Measurements from ENCODE around the gene DMKN. TPM values are rescaled to one million over a fixed set of nuclear protein-coding genes. Genes with fewer than 3 reads are reported as not detected.
A peak's percentile ranks its signal among the peaks of the same experiment; 100 is the strongest.

DMKN gene
- total and polyA plus RNA-seq, 12 donors, result 2.7 to 70.5 (median 19.7) TPM

- no peak for DNase-seq
- WGBS, 4 donors, result 70 to 90% (median 81%) methylated on average over 3 of the region's 3 CpGs
- H3K36me3 ChIP-seq (replicated peaks in 1 of 2), result no peaks in the 10 kb centered on the region
- TF ChIP-seq POLR2A (IDR thresholded peaks at IDR 0.05), result no peak
- TF ChIP-seq CTCF (IDR thresholded peaks at IDR 0.05), result no peak
- H3K27me3 ChIP-seq, result no peaks in the 10 kb centered on the region
- no peaks in the 10 kb centered on the region for H3K9me3 ChIP-seq (replicated peaks in 1 of 3)
- H3K4me3 ChIP-seq, result no peak overlapping the region
- no peak overlapping the region for H3K27ac ChIP-seq
- intact Hi-C loops (cut with DNase I), result no loop called here
- H3K4me1 ChIP-seq (replicated peaks in 1 of 2), result peaks cover 0 to 5% of the 10 kb centered on the region in 2 donors
Observed at GRCh38 chr19:35498220-35498619, 15.2 kb downstream of the DMKN start.

GRCh38 chr19:35497406-35497805, 16.0 kb downstream of the DMKN start:
- DNase-seq, result no peak
- no peaks in the 10 kb centered on the region for H3K36me3 ChIP-seq (replicated peaks in 1 of 2)
- WGBS, 4 donors, result 80 to 87% (median 86%) methylated on average over 12 to 14 of the region's 14 CpGs
- no peaks in the 10 kb centered on the region for H3K9me3 ChIP-seq (replicated peaks in 1 of 3)
- H3K27me3 ChIP-seq, result no peaks in the 10 kb centered on the region
- TF ChIP-seq POLR2A (IDR thresholded peaks at IDR 0.05) (no peak), CTCF (IDR thresholded peaks at IDR 0.05) (no peak)
- no peak overlapping the region for H3K4me3 ChIP-seq
- H3K4me1 ChIP-seq (replicated peaks in 1 of 2), result peaks cover 0 to 5% of the 10 kb centered on the region in 2 donors
- intact Hi-C loops (cut with DNase I), result no loop called here
- H3K27ac ChIP-seq, result no peak overlapping the region

GRCh38 chr19:35495107-35496064, 18.1 kb downstream of the DMKN start:
- WGBS, 4 donors, result 22 to 35% (median 25%) methylated on average over 13 to 30 of the region's 30 CpGs
- intact Hi-C loops (cut with DNase I), result loop anchor here in 1 of 2 donors (2.0 kb wide), 1 partner anchor 143 kb away; no protein-coding TSS in a partner anchor
- Histone ChIP-seq H3K27me3 (no peaks in the 10 kb centered on the region), H3K9me3 (replicated peaks in 1 of 3) (no peaks in the 10 kb centered on the region), H3K27ac (no peak overlapping the region), H3K4me3 (no peak overlapping the region), H3K36me3 (replicated peaks in 1 of 2) (no peaks in the 10 kb centered on the region), H3K4me1 (replicated peaks in 1 of 2) (peaks cover 0 to 5% of the 10 kb centered on the region in 2 donors)
- DNase-seq, result peak; percentile 60 to 79 (median 67)
- TF ChIP-seq POLR2A (IDR thresholded peaks at IDR 0.05) (no peak), CTCF (IDR thresholded peaks at IDR 0.05) (peak; percentile 90 to 99 (median 94))

- intact Hi-C loops (cut with DNase I), result loop anchor here in 1 of 2 donors (2.0 kb wide), 1 partner anchor 141 kb away; no protein-coding TSS in a partner anchor
- no peaks in the 10 kb centered on the region for H3K27me3 ChIP-seq
- no peak overlapping the region for H3K27ac ChIP-seq
- 91 to 97% (median 94%) methylated on average over 5 to 9 of the region's 9 CpGs for WGBS, 4 donors
- TF ChIP-seq POLR2A (IDR thresholded peaks at IDR 0.05) (no peak), CTCF (IDR thresholded peaks at IDR 0.05) (no peak)
- H3K4me3 ChIP-seq, result no peak overlapping the region
- H3K9me3 ChIP-seq (replicated peaks in 1 of 3), result no peaks in the 10 kb centered on the region
- DNase-seq, result no peak
- H3K4me1 ChIP-seq (replicated peaks in 1 of 2), result peaks cover 0 to 5% of the 10 kb centered on the region in 2 donors
- no peaks in the 10 kb centered on the region for H3K36me3 ChIP-seq (replicated peaks in 1 of 2)
Observed at GRCh38 chr19:35493971-35494370, 19.5 kb downstream of the DMKN start.

All from adrenal gland (tissue), 12 donors.